MCF 10A (cell line): ENCODE results near the gene TBC1D2B. TPM values are rescaled to one million over a fixed set of nuclear protein-coding genes. Genes with fewer than 3 reads are reported as not detected.
"Not testable (repeated sequence)": the region's sequence is repeated elsewhere in the genome, so short reads cannot be mapped to it uniquely, and the experiment has no call there.

Experiments used
- BruUV-seq: library from RNA; stranded (reverse); fragments of 400-500 nt; replicated peaks from 2 replicates; lab custom pipeline; 2021; lab: Mats Ljungman, UMichigan
- CTCF ChIA-PET: fragments of 300-600 bp; sonication (Branson Sonifier 250); formaldehyde crosslinking; extraction: SDS; loops from one replicate; lab custom pipeline; 2021; ENCODE audit warnings: antibody characterized with exemption, inconsistent platforms; lab: Yijun Ruan, JAX
- POLR2A ChIA-PET: fragments of 300-600, 350-650 bp; sonication (Branson Sonifier 250); formaldehyde crosslinking; extraction: SDS; loops from one replicate; lab custom pipeline; 2020; ENCODE audit warnings: antibody characterized with exemption, inconsistent platforms; lab: Yijun Ruan, JAX
- DNase-seq: peaks from one replicate; pipeline ENCODE4 v3.0.0-alpha.2; 2018; ENCODE audit not compliant: unreplicated experiment
- H3K27ac Mint-ChIP-seq: one replicate; pipeline ENCODE4 v1.8.0; 2022; ENCODE audit warnings: mild to moderate bottlenecking, low read depth, mixed read lengths; ENCODE audit not compliant: unreplicated experiment
- H3K27me3 Mint-ChIP-seq: one replicate; pipeline ENCODE4 v1.8.0; 2022; ENCODE audit warnings: mixed read lengths; ENCODE audit not compliant: insufficient read depth, unreplicated experiment
- H3K36me3 Mint-ChIP-seq: one replicate; pipeline ENCODE4 v1.8.0; 2022; ENCODE audit warnings: mild to moderate bottlenecking, moderate library complexity, mixed read lengths; ENCODE audit not compliant: insufficient read depth, unreplicated experiment
- H3K4me1 Mint-ChIP-seq: one replicate; pipeline ENCODE4 v1.8.0; 2022; ENCODE audit warnings: mixed read lengths; ENCODE audit not compliant: insufficient read depth, unreplicated experiment
- H3K4me3 Mint-ChIP-seq: one replicate; pipeline ENCODE4 v1.8.0; 2022; ENCODE audit warnings: mild to moderate bottlenecking, moderate library complexity, mixed read lengths; ENCODE audit not compliant: unreplicated experiment
- H3K9me3 Mint-ChIP-seq: one replicate; pipeline ENCODE4 v1.8.0; 2022; ENCODE audit warnings: mixed read lengths; ENCODE audit not compliant: unreplicated experiment
- CTCF ChIP-seq: fragments of 200-600 bp; IDR thresholded peaks from one replicate; pipeline ENCODE4 v1.8.0; 2022; ENCODE audit warnings: antibody characterized with exemption, mild to moderate bottlenecking; ENCODE audit not compliant: unreplicated experiment
- intact Hi-C: fragments of 100-400 bp; cut with micrococcal nuclease; formaldehyde crosslinking; loops from 2 replicates; pipeline ENCODE4 v1.14.1; 2022
- total RNA-seq: library from RNA; stranded (reverse); gene quantifications from 2 replicates; pipeline ENCODE4 v1.2.3, GENCODE V29; 2022

TBC1D2B gene
- total RNA-seq, 1 experiment from 2014 or later = 21.2 TPM

DNA sequence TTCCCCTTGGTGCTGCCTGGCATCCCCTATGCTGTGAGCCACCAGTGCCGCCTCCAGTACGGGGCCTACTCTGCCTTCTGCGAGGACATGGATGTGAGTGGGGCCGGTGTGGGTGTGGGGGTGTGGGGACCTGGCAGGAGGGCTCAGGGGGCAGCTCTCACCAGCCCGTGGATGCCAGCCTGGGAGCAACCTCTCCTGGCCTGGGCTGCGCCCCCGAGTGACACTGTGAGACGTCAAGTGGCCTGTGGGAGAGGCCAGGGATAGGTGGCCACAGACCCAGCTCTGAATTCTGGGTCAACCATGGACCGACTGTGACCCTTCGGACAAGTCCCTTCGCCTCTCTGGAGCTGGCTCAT lies 101.4 kb downstream of the TBC1D2B start:
- intact Hi-C loops, H3K9me3 Mint-ChIP-seq, H3K36me3 Mint-ChIP-seq, DNase-seq, H3K4me1 Mint-ChIP-seq, H3K27ac Mint-ChIP-seq, CTCF ChIA-PET, BruUV-seq, H3K4me3 Mint-ChIP-seq, POLR2A ChIA-PET, H3K27me3 Mint-ChIP-seq: not testable (repeated sequence)

- Mint-ChIP-seq H3K4me1 (peaks cover 10% of the 10 kb centered on the region), H3K9me3 (no peaks in the 10 kb centered on the region), H3K27ac (no peak overlapping the region), H3K4me3 (no peak overlapping the region), H3K36me3 (peaks cover 5% of the 10 kb centered on the region), H3K27me3 (no peaks in the 10 kb centered on the region)
- CTCF ChIA-PET = no interaction called here
- POLR2A ChIA-PET = no interaction called here
- intact Hi-C loops = no loop called here
- DNase-seq = no peak
- TF ChIP-seq CTCF = no peak
- BruUV-seq = no TSS peak
Observed at GRCh38 chr15:77975332-77976094, 102.0 kb downstream of the TBC1D2B start.

- H3K4me3 Mint-ChIP-seq = no peak overlapping the region
- ChIA-PET CTCF (interaction anchor here (1.1 kb wide), 1 partner anchor 133 kb away, joined by 4 read pairs; no protein-coding TSS in a partner anchor), POLR2A (no interaction called here)
- H3K4me1 Mint-ChIP-seq = peaks cover 10% of the 10 kb centered on the region
- no peaks in the 10 kb centered on the region for H3K36me3 Mint-ChIP-seq
- no peak for TF ChIP-seq CTCF
- no peak overlapping the region for H3K27ac Mint-ChIP-seq
- no peak for DNase-seq
- no peaks in the 10 kb centered on the region for H3K9me3 Mint-ChIP-seq
- H3K27me3 Mint-ChIP-seq = no peaks in the 10 kb centered on the region
- intact Hi-C loops = no loop called here
- no TSS peak for BruUV-seq
Observed at GRCh38 chr15:77974416-77975331, 102.8 kb downstream of the TBC1D2B start.

DNA sequence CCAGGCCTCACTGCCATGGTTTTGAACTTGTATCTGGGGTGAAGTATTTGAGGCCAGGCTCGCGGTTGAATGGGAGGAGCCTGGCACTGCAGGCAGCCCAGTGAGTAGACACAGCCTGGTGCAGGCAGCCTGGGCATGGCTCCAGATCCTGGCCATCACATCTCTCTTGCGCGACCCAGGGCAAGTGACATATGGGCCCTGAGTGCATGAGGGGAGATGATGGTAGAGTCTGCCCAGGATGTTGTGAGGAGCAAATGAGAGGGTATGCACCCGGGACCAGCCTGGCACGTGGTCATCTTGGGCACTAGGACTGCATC lies 103.5 kb downstream of the TBC1D2B start:
- Mint-ChIP-seq H3K9me3 (peaks cover 4% of the 10 kb centered on the region), H3K27me3 (no peaks in the 10 kb centered on the region), H3K27ac (no peak overlapping the region), H3K4me3 (no peak overlapping the region), H3K4me1 (peaks cover 10% of the 10 kb centered on the region), H3K36me3 (no peaks in the 10 kb centered on the region)
- peak; percentile 73 for DNase-seq
- ChIA-PET POLR2A (no interaction called here), CTCF (interaction anchor here (1.1 kb wide), 1 partner anchor 134 kb away, joined by 4 read pairs; no protein-coding TSS in a partner anchor)
- TF ChIP-seq CTCF = no peak
- BruUV-seq = no TSS peak
- intact Hi-C loops = no loop called here

- H3K4me1 Mint-ChIP-seq, BruUV-seq, H3K4me3 Mint-ChIP-seq, H3K27me3 Mint-ChIP-seq, H3K36me3 Mint-ChIP-seq, H3K9me3 Mint-ChIP-seq, DNase-seq, POLR2A ChIA-PET, H3K27ac Mint-ChIP-seq, intact Hi-C loops: not testable (repeated sequence)
- CTCF ChIA-PET = interaction anchor here (0.7 to 1.1 kb wide), 2 partner anchors 135 kb away, joined by 4 read pairs; no protein-coding TSS in a partner anchor
Observed at GRCh38 chr15:77973273-77974097, 104.0 kb downstream of the TBC1D2B start.

DNA sequence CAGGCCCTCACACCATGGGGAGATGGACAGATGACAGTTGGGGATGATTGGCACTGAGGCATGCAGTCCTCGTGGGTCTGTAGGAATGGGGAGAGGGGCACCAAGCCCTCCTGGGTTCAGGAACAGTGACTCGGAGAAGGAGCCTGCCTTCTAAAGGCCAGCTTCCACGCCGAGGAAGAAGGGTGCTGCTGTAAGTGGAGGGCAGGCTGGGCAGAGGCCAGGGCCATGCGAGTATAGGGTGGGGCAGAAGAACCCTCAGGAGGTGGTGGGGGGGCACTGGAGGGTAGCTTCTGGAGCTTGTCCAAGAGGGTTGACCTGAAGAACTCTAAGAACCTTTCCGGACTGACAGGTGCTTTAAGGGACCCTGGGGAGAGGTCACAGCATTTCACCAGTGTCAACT lies 104.8 kb downstream of the TBC1D2B start:
- BruUV-seq, CTCF ChIA-PET, H3K4me1 Mint-ChIP-seq, POLR2A ChIA-PET, H3K4me3 Mint-ChIP-seq, H3K27ac Mint-ChIP-seq, intact Hi-C loops, DNase-seq, H3K27me3 Mint-ChIP-seq, H3K36me3 Mint-ChIP-seq: not testable (repeated sequence)
- H3K9me3 Mint-ChIP-seq = peaks cover 11% of the 10 kb centered on the region
